ENCODE data around the gene EFCAB10. TPM values are rescaled to one million over a fixed set of nuclear protein-coding genes. Genes with fewer than 3 reads are reported as not detected.
A peak's percentile ranks its signal among the peaks of the same experiment; 100 is the strongest.

The EFCAB10 gene
- total RNA-seq (2014; rRNA removed; shearing (Covaris generic)): not detected in 2 replicates

- peak; percentile 32 for DNase-seq (ENCODE audit: low spot score)
These were observed at the start of gene EFCAB10 for GRCh38 chr7:105581066-105581811. EFCAB10 (minus strand) TSS chr7:105581493; CDS start chr7:105581463, 30 bp downstream.

GRCh38 chr7:105625986-105626385, 44.7 kb upstream of the EFCAB10 start:
- DNase-seq (ENCODE audit: low spot score): no peak

- no peak for DNase-seq (ENCODE audit: low spot score)
These were observed 42.6 kb upstream of the EFCAB10 start for GRCh38 chr7:105623906-105624305.

GRCh38 chr7:105623378-105623777, 42.1 kb upstream of the EFCAB10 start:
- no peak for DNase-seq (ENCODE audit: low spot score)

GRCh38 chr7:105622106-105622731, 40.9 kb upstream of the EFCAB10 start:
- no peak for DNase-seq (ENCODE audit: low spot score)

- DNase-seq (ENCODE audit: low spot score): no peak
These were observed 40.3 kb upstream of the EFCAB10 start for GRCh38 chr7:105621617-105622016.

- no peak for DNase-seq (ENCODE audit: low spot score)
These were observed 39.9 kb upstream of the EFCAB10 start for GRCh38 chr7:105621176-105621575.

GRCh38 chr7:105619590-105619989, 38.3 kb upstream of the EFCAB10 start:
- DNase-seq (ENCODE audit: low spot score): no peak

GRCh38 chr7:105618016-105618296, 36.7 kb upstream of the EFCAB10 start:
- DNase-seq (ENCODE audit: low spot score): no peak

- no peak for DNase-seq (ENCODE audit: low spot score)
These were observed 36.2 kb upstream of the EFCAB10 start for GRCh38 chr7:105617280-105618015.

GRCh38 chr7:105614341-105614840, 33.1 kb upstream of the EFCAB10 start:
- DNase-seq (ENCODE audit: low spot score): no peak

GRCh38 chr7:105613611-105614330, 32.5 kb upstream of the EFCAB10 start:
- DNase-seq (ENCODE audit: low spot score): no peak

GRCh38 chr7:105612806-105613205, 31.5 kb upstream of the EFCAB10 start:
- DNase-seq (ENCODE audit: low spot score): no peak

GRCh38 chr7:105611856-105612775, 30.8 kb upstream of the EFCAB10 start:
- no peak for DNase-seq (ENCODE audit: low spot score)

- no peak for DNase-seq (ENCODE audit: low spot score)
These were observed 29.1 kb upstream of the EFCAB10 start for GRCh38 chr7:105610165-105610930.

GRCh38 chr7:105602325-105603305, 21.3 kb upstream of the EFCAB10 start:
- no peak for DNase-seq (ENCODE audit: low spot score)

GRCh38 chr7:105600720-105601550, 19.6 kb upstream of the EFCAB10 start:
- DNase-seq (ENCODE audit: low spot score): peak; percentile 48

GRCh38 chr7:105599551-105599950, 18.3 kb upstream of the EFCAB10 start:
- DNase-seq (ENCODE audit: low spot score): no peak

Data from HT-29 (cell line).